ENCODE measurements around the gene POLR1G. TPM values are rescaled to one million over a fixed set of nuclear protein-coding genes. Genes with fewer than 3 reads are reported as not detected.

POLR1G gene
- total RNA-seq, 1 experiment from 2014 or later = 39.6 TPM

DNA sequence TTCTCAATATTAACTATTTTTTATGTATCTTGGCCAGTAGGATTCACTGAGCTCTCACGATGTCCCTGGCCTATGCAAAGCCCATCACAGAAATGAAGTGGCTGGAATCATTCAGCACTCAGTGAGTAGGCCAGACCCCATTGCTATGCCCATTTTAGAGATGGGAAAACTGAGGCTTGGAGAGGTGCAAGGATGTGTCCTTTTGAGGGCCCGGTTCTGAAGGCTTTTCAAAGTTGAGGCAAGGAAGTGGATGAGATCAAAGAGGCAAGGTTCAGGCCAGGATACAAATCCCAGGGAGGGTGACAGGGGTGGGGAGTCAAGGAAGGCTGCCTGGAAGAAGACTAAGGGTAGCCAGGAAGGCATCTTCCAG, 35.9 kb downstream of the POLR1G start:
- H3K27me3 ChIP-seq (ENCODE audit: control insufficient read depth, insufficient read depth, low read length) = no peaks in the 10 kb centered on the region
- DNase-seq = no peak
- H3K36me3 ChIP-seq (replicated peaks; ENCODE audit: control insufficient read depth, insufficient read depth, low read length) = no peaks in the 10 kb centered on the region
- H3K4me3 ChIP-seq (ENCODE audit: insufficient read depth, low read depth, low read length) = no peak overlapping the region

DNA sequence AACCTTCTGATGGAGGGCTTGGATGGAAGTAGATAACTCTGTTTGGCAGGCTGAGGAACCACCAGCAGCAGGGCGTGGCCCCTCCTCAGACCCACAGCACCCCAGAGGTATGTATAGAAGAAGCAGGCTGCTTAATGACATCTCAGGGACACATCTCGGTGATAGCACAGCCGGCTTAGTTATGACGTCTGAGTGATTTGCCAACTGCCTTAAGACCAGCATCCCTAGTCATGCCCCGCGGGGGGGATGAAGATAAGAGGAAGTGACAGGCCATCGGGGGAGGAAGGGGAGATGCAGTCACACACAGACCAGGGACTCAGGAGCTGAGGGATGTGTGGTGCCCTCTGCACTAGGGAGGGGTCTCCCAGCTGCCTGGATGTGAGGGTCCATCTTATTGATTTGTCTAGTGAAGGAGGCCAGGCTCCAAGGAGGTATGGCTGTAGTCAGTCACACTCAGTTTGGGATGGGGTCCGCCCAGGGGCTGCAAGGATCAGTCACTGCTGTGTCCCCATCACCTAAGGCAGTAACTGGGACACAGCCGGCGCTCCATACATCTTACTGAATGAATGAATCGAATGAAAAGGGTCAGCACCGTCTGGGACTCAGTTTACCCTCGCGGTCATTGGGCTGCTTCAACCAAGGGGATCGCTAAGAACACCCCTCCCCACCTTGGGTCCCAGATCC, 36.5 kb downstream of the POLR1G start:
- Histone ChIP-seq H3K36me3 (replicated peaks; ENCODE audit: control insufficient read depth, insufficient read depth, low read length) (no peaks in the 10 kb centered on the region), H3K4me3 (ENCODE audit: insufficient read depth, low read depth, low read length) (peak overlapping the region; percentile 69), H3K27me3 (ENCODE audit: control insufficient read depth, insufficient read depth, low read length) (no peaks in the 10 kb centered on the region)
- peak; percentile 55 for DNase-seq

DNA sequence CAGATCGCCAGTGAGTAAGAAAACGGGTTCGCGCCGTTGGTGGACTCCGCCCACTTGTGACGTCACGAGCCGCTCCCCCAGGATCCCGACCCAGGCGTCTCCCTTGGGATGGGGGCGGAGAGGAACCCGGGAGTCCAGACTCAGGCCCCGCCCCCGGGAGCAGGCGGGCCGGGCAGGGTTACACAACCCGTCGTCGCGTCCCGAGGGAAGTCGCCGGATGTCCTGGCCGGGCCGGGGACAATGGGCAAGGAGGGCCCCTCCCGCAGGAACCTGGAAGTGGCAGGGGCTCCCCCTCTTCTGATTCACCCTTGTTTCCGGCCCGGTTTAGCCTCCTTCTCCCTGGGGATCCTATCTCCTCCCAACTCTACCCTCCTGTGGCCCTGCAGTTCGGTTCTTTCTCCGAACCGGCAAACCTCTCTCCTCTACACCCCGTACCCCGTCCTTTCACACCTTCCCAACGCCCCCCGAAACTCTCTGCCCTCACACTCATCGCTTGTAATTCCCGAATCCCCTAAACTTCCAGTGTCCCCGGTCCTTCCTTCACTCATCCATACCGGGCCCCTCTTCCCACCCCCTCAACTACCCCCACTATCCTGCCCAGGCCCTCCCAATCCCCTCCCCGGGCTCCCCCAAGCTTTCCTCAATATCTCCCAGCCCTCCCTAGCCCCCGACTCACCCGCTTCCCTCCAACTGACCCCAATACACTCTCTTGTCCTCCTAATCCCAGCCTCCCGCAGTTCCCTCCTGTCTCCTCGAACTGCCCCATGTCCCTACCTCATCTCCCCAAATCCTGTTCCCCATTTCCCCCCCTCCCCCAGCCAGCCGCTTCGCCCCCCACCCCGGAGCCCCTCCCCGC, 37.2 kb downstream of the POLR1G start:
- peak overlapping the region; percentile 69 for H3K4me3 ChIP-seq (ENCODE audit: insufficient read depth, low read depth, low read length)
- DNase-seq = peak; percentile 98
- no peaks in the 10 kb centered on the region for H3K27me3 ChIP-seq (ENCODE audit: control insufficient read depth, insufficient read depth, low read length)
- no peaks in the 10 kb centered on the region for H3K36me3 ChIP-seq (replicated peaks; ENCODE audit: control insufficient read depth, insufficient read depth, low read length)

DNA sequence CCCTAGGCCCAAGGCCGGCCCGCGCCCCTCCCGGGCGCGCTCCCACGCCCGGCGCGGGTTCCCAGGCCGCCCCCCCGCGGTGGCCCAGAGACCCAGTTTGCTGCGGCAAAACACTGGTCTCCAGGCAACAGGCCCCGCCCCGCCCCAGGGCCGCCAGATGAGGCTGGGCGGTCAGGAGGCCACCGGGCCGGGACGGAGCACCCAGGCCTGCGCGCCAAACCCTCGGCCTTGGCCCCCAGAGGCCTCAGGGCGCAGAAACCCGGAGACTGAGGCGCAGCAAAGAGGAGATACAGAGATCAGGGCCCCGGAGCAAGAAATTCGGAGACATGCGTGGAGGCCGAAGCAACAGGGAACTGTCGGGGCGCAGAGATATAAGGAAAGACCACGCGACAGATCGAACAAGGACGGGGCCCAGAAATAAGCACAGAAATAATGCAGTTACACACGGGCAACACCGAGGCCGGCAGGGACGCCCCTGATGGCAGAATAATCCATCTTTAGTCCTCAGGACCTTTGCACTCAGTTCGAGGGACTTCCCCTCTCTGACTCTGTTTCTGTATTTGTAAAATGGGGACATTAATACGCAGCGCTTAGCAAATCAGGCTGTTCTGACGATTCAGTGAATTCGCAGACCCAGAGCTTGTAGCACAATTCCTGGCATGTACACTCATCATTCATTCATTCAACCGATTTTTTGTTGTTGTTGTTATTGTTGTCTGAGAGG, 38.0 kb downstream of the POLR1G start:
- peak; percentile 98 for DNase-seq
- Histone ChIP-seq H3K4me3 (ENCODE audit: insufficient read depth, low read depth, low read length) (peak overlapping the region; percentile 69), H3K36me3 (replicated peaks; ENCODE audit: control insufficient read depth, insufficient read depth, low read length) (no peaks in the 10 kb centered on the region), H3K27me3 (ENCODE audit: control insufficient read depth, insufficient read depth, low read length) (no peaks in the 10 kb centered on the region)

DNA sequence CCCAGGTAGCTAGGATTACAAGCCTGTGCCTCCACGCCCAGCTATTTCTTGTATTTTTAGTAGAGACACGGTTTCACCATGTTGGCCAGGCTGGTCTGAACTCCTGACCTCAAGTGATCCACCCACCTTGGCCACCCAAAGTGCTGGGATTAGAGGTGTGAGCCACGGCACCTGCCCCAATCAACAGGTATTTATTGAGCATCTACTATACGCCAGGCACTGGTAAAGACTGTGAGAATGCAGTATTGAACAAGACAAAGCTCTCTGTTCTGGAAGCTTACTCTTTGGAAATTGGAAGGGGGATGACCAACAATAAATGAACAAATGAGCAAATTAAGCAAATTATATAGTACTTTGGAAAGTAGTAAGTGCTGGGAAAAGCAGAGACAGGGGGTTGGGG, 38.7 kb downstream of the POLR1G start:
- no peaks in the 10 kb centered on the region for H3K36me3 ChIP-seq (replicated peaks; ENCODE audit: control insufficient read depth, insufficient read depth, low read length)
- DNase-seq = no peak
- H3K4me3 ChIP-seq (ENCODE audit: insufficient read depth, low read depth, low read length) = no peak overlapping the region
- no peaks in the 10 kb centered on the region for H3K27me3 ChIP-seq (ENCODE audit: control insufficient read depth, insufficient read depth, low read length)

DNA sequence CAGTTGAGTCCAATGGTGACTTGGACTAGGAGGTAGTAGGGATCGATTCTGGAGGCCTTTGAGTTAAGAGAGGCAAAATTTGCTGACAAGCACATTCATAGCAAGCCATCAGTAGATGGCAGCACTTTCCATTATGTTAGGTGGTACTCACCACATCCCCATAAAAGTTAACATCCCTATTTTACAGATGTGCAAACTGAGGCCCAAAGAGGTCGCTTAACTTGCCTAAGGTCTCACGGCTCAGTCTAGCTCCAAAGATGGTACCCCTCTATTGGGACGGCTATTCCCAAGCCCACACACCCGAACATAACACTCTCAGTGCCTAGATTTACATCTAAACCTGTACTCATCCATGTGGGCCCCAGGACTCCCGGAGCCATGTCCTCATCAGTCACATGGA, 39.9 kb downstream of the POLR1G start:
- Histone ChIP-seq H3K4me3 (ENCODE audit: insufficient read depth, low read depth, low read length) (no peak overlapping the region), H3K27me3 (ENCODE audit: control insufficient read depth, insufficient read depth, low read length) (peaks cover 4% of the 10 kb centered on the region; the same call in 1 of the 2 replicates), H3K36me3 (replicated peaks; ENCODE audit: control insufficient read depth, insufficient read depth, low read length) (no peaks in the 10 kb centered on the region)
- peak; percentile 60 for DNase-seq

DNA sequence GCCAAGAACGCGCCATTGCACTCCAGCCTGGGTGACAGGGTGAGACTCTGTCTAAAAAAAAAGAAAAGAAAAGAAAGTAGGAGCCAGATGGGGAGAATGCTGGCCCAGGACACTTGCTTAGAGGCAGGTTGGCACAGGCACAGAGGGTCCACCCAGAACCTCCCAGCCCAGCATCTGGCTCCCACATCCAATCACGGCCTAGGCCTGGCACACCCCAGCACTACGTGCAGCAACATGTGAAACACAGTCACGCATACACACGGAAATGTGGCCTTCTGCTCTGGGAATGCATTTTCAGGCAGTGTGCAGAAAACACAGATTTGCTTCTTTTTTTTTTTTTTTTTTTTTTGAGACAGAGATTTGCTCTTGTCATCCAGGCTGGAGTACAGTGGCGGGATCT, 40.5 kb downstream of the POLR1G start:
- no peak for DNase-seq

DNA sequence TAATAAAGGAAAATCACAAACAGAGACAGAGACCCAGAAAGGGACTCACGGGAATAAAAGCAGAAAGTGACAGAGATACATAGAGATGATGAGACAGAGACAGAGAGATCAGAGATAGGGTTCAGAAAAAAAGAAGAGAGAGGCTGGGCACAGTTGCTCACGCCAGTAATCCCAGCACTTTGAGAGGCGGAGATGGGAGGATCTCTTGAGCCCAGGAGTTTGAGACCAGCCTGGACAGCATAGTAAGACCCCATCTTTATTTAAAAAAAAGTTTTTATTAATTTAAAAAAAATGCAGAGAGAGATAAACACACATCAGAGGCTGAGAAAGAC, 41.9 kb downstream of the POLR1G start:
- Histone ChIP-seq H3K36me3 (replicated peaks; ENCODE audit: control insufficient read depth, insufficient read depth, low read length) (no peaks in the 10 kb centered on the region), H3K4me3 (ENCODE audit: insufficient read depth, low read depth, low read length) (no peak overlapping the region), H3K27me3 (ENCODE audit: control insufficient read depth, insufficient read depth, low read length) (peaks cover 7% of the 10 kb centered on the region; the same call in 1 of the 2 replicates)
- DNase-seq = no peak

More for the DNA sequence above, 40.5 kb downstream of the POLR1G start:
- Histone ChIP-seq H3K27me3 (ENCODE audit: control insufficient read depth, insufficient read depth, low read length) (peaks cover 7% of the 10 kb centered on the region; the same call in 1 of the 2 replicates), H3K4me3 (ENCODE audit: insufficient read depth, low read depth, low read length) (no peak overlapping the region), H3K36me3 (replicated peaks; ENCODE audit: control insufficient read depth, insufficient read depth, low read length) (no peaks in the 10 kb centered on the region)

DNA sequence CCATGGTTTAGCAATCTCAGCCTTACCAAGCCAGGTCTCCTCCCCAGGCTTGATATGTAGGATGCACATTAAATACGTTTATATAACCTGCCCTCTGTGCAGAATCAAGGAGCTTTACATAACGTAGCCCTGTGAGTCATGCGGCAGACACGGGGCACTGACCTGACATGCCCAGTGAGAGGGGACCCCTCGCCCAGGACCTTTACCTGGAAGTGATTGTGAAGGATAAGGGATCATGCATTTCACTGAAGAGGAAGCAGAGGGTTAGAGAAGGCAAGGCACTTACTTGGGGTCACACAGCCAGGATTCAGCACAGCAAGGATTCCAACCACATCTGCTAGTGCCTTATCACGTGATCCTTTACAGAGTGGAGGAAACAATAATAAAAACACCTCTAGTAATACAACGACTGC, 42.4 kb downstream of the POLR1G start:
- Histone ChIP-seq H3K4me3 (ENCODE audit: insufficient read depth, low read depth, low read length) (no peak overlapping the region), H3K36me3 (replicated peaks; ENCODE audit: control insufficient read depth, insufficient read depth, low read length) (no peaks in the 10 kb centered on the region), H3K27me3 (ENCODE audit: control insufficient read depth, insufficient read depth, low read length) (peaks cover 7% of the 10 kb centered on the region; the same call in 1 of the 2 replicates)
- no peak for DNase-seq

DNA sequence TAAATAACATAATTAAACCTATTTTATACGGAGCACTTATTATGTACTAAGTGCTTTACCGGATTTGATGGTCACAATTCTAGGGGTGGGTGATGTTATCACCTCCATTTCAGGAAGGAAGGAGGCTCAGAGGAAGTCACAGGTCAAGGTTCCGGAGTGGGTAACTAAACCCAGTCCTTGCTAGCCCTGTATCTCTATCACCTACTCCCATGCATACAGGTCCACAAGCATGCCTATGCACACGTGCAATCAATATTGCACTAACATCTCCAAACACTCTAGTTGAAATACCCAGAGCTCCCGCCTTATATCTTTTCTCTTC, 43.5 kb downstream of the POLR1G start:
- Histone ChIP-seq H3K36me3 (replicated peaks; ENCODE audit: control insufficient read depth, insufficient read depth, low read length) (no peaks in the 10 kb centered on the region), H3K27me3 (ENCODE audit: control insufficient read depth, insufficient read depth, low read length) (peaks cover 7% of the 10 kb centered on the region; the same call in 1 of the 2 replicates), H3K4me3 (ENCODE audit: insufficient read depth, low read depth, low read length) (peak overlapping the region; percentile 52)
- no peak for DNase-seq

DNA sequence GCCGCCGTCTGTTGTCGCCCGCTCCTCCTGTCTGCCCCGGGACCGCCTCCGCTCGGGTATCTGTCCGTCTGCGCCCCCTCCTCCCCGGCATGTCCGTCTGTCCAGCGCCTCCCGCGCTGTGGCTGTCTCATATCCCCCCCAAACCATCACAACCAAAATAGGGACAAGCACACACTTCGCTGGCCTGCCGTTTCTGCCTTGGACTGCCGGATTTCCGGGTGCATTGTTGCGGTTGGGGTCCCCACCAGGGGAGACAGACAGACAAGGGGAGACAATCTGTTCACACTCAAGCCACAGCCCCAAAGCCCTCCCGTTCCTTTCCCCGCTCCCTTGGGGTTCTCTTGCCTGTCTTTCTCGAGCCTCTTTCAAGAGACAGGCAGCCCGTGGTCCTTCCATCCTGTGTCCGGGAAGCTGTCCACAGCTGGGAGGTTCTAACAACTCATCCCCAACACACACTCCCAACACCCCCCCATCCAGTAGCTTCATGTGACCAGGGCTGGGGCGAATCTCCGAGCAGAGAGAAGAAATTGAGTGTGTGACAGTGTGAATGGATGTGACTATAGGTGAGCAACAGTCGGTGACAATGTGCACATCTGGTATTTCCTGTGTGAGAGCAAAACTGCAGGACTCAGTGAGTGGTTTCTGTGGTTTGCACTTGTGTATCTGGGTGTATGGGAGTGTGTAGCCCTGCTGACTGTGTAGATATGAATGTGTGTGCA, 44.8 kb downstream of the POLR1G start:
- peak; percentile 52 for DNase-seq
- H3K4me3 ChIP-seq (ENCODE audit: insufficient read depth, low read depth, low read length) = peak overlapping the region; percentile 52
- H3K27me3 ChIP-seq (ENCODE audit: control insufficient read depth, insufficient read depth, low read length) = peaks cover 7% of the 10 kb centered on the region; the same call in 1 of the 2 replicates
- no peaks in the 10 kb centered on the region for H3K36me3 ChIP-seq (replicated peaks; ENCODE audit: control insufficient read depth, insufficient read depth, low read length)

DNA sequence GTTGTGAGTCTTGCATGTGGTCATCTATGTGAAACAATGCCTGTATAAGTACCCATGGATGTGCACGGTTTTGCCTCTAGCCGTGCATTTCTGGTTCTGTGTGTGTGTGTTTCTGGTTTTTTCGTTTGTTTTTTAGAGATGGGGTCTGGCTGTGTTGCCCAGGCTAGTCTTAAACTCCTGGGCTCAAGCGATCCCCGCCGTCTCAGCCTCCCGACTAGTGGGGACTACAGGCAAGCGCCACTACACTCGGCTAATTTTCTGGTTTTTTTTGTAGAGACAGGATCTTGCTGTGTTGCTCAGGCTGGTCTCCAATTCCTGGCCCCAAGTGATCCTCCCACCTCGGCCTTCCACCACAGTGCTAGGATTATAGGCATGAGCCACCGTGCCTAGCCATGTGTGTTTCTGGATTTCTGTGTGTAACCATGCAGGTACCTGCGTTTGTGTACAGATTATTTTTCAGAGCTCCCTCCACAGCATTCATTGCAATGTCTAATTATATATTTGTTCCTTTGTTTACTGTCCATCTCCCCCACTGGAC, 45.5 kb downstream of the POLR1G start:
- DNase-seq = no peak
- H3K4me3 ChIP-seq (ENCODE audit: insufficient read depth, low read depth, low read length) = no peak overlapping the region
- H3K27me3 ChIP-seq (ENCODE audit: control insufficient read depth, insufficient read depth, low read length) = peaks cover 7% of the 10 kb centered on the region; the same call in 1 of the 2 replicates
- no peaks in the 10 kb centered on the region for H3K36me3 ChIP-seq (replicated peaks; ENCODE audit: control insufficient read depth, insufficient read depth, low read length)

DNA sequence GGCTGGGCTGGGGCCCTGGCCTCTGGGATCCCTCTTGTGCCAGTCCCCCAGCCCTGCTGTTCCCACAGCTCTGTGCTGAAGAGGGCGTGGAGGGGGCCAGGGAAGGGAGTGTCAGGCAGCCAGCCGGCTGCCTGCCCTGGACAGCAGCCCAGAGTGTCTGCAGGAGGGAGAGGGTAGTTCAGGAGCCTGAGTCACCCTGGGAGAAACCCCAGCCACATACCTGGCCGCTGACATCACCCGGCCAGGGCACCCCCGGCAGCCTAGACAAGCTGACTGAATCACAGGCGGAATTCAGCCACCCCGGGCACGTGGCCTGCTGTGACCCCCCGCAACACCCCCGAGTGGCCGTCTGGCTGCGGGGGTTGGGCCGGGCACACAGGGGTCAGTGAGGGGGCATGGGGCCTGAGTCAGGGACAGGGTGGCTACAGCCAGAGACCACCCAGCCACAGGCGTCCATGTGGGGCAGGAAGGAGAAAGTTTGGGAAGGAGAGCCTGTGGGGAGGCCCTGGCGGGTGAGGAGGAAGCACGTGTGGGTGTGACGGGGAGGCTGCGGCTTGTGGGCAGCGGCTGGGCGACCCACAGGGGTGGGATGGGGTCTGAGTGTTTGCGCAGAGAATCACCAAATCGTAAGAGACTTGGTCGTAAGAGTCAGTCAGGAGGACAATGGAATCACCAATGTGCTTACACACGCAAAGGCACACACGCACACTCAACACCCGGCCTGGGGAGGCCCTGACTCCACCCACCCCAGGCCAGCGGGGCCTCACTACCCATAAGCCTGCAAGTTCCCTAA, 49.5 kb downstream of the POLR1G start:
- DNase-seq = peak; percentile 95
- Histone ChIP-seq H3K36me3 (replicated peaks; ENCODE audit: control insufficient read depth, insufficient read depth, low read length) (no peaks in the 10 kb centered on the region), H3K4me3 (ENCODE audit: insufficient read depth, low read depth, low read length) (no peak overlapping the region), H3K27me3 (ENCODE audit: control insufficient read depth, insufficient read depth, low read length) (peaks cover 7% of the 10 kb centered on the region; the same call in 1 of the 2 replicates)
